HepG2 (cell line): Measurements from ENCODE around the gene LYZL1. TPM values are rescaled to one million over a fixed set of nuclear protein-coding genes. Genes with fewer than 3 reads are reported as not detected.

Experiments
- ATAC-seq: fragments of 200-7000 bp; cut with Tn5 transposase; 3 replicates; pipeline ENCODE4 v1.9.1; 2020; ENCODE audit warnings: mild to moderate bottlenecking, moderate library complexity
- BruUV-seq: library from RNA; stranded (reverse); fragments of 400-500 nt; replicated peaks from 2 replicates; lab custom pipeline; 2021; lab: Mats Ljungman, UMichigan
- CTCF ChIA-PET: fragments of 300-600 bp; formaldehyde crosslinking; extraction: SDS; loops from one replicate; lab custom pipeline; 2021; ENCODE audit warnings: low total read pairs, inconsistent platforms, low intra/inter-chr PET ratio; lab: Yijun Ruan, JAX
- POLR2A ChIA-PET: fragments of 350-600 bp; sonication (Branson Sonifier 250); formaldehyde crosslinking; loops from one replicate; lab custom pipeline; 2020; ENCODE audit warnings: antibody characterized with exemption, inconsistent platforms; lab: Yijun Ruan, JAX
- DNase-seq: peaks from one replicate; pipeline ENCODE4 v3.0.0-alpha.2; 2015; ENCODE audit warnings: low spot score
- FAIRE-seq: peaks from 3 replicates; lab custom pipeline; 2011; peaks lifted over from hg19 to GRCh38; lab: Jason Lieb, UNC
- H2AFZ ChIP-seq: one replicate; pipeline ENCODE4 v1.6.1; 2011; ENCODE audit warnings: low read length, inconsistent platforms
- H3K27ac ChIP-seq: fragments of 300-600 bp; 3 replicates; pipeline ENCODE4 v1.8.0; 2011; ENCODE audit warnings: mixed run types, mild to moderate bottlenecking, mixed read lengths, low read length, inconsistent platforms; ENCODE audit not compliant: insufficient read depth; ENCODE audit errors: extremely low read length
- H3K27me3 ChIP-seq, 2 experiments: fragments of 200-600 bp in 1 of 2; 2 replicates in 1 of 2; 3 replicates in 1 of 2; pipeline versions ENCODE4 v1.6.0 to v1.8.0; 2011; ENCODE audit warnings: low read length in 2 of 2, mild to moderate bottlenecking in 2 of 2, moderate library complexity in 2 of 2, inconsistent platforms in 1 of 2; ENCODE audit not compliant: insufficient read depth in 2 of 2, control insufficient read depth in 1 of 2
- H3K36me3 ChIP-seq, 2 experiments: fragments of 200-600 bp in 1 of 2; replicated peaks in 1 of 2; 2 replicates in 1 of 2; 3 replicates in 1 of 2; pipeline versions ENCODE4 v1.5.1 to v1.8.0; 2011; ENCODE audit warnings: low read length in 2 of 2, inconsistent platforms in 1 of 2; ENCODE audit not compliant: insufficient read depth in 2 of 2, control insufficient read depth in 1 of 2
- H3K4me1 ChIP-seq: 2 replicates; pipeline ENCODE4 v1.5.1; 2012; ENCODE audit warnings: low read length, inconsistent platforms; ENCODE audit not compliant: insufficient read depth
- H3K4me2 ChIP-seq: 2 replicates; pipeline ENCODE4 v1.6.0; 2011; ENCODE audit warnings: low read depth, low read length, inconsistent platforms
- H3K4me3 ChIP-seq, 3 experiments: fragments of 200-600 bp in 1 of 3; sonication (generic), shearing (Covaris generic) in 1 of 3; replicated peaks in 1 of 3; 2 replicates each; pipeline ENCODE4 v1.5.1; 2011 to 2016; ENCODE audit warnings: low read length in 3 of 3, inconsistent platforms in 2 of 3, low read depth in 2 of 3, mild to moderate bottlenecking in 2 of 3, control low read depth in 1 of 3, mixed read lengths in 1 of 3; ENCODE audit not compliant: insufficient read depth in 1 of 3
- H3K79me2 ChIP-seq: one replicate; pipeline ENCODE4 v1.6.1; 2011; ENCODE audit warnings: low read length, inconsistent platforms; ENCODE audit not compliant: insufficient read depth
- H3K9ac ChIP-seq: 2 replicates; pipeline ENCODE4 v1.6.0; 2011; ENCODE audit warnings: mild to moderate bottlenecking, low read depth, low read length, inconsistent platforms; ENCODE audit not compliant: insufficient read depth
- H3K9me3 ChIP-seq: 2 replicates; pipeline ENCODE4 v1.5.1; 2012; ENCODE audit warnings: mild to moderate bottlenecking, low read length
- H4K20me1 ChIP-seq: 2 replicates; pipeline ENCODE4 v1.6.0; 2011; ENCODE audit warnings: inconsistent platforms, mild to moderate bottlenecking, low read length, moderate library complexity; ENCODE audit not compliant: insufficient read depth
- BCL3 ChIP-seq: sonication (generic); formaldehyde crosslinking; IDR thresholded peaks from 2 replicates; pipeline ENCODE4 v1.5.1; 2020; ENCODE audit warnings: mild to moderate bottlenecking, missing genetic modification reagents, moderate library complexity
- DMTF1 ChIP-seq: sonication (generic); formaldehyde crosslinking; IDR thresholded peaks from 2 replicates; pipeline ENCODE4 v1.4.0; 2020; ENCODE audit warnings: mild to moderate bottlenecking, missing genetic modification reagents
- FOSL2 ChIP-seq: sonication (generic); formaldehyde crosslinking; IDR thresholded peaks from 2 replicates; pipeline ENCODE4 v1.4.0; 2020; ENCODE audit warnings: missing genetic modification reagents
- FOXK1 ChIP-seq: sonication (generic); formaldehyde crosslinking; IDR thresholded peaks from 2 replicates; pipeline ENCODE4 v1.4.0; 2020; ENCODE audit warnings: low read depth, missing genetic modification reagents, borderline replicate concordance
- HMG20B ChIP-seq: conservative IDR thresholded peaks from 2 replicates; pipeline ENCODE4 v1.6.1; 2016; ENCODE audit warnings: missing genetic modification reagents, missing compliant biosample characterization
- LCORL ChIP-seq, 2 experiments: fragments of 450-650 bp in 1 of 2; sonication (generic) in 1 of 2; formaldehyde crosslinking in 1 of 2; IDR thresholded peaks; 2 replicates each; pipeline versions ENCODE4 v1.5.0 to v1.6.1; 2017 to 2020; ENCODE audit warnings: antibody characterized with exemption in 1 of 2, missing genetic modification reagents in 1 of 2
- RBM22 ChIP-seq: fragments of 200-400 bp; formaldehyde crosslinking; optimal IDR thresholded peaks from 2 replicates; pipeline ENCODE3; 2017; ENCODE audit warnings: mild to moderate bottlenecking, low read length, moderate library complexity
- THYN1 ChIP-seq: sonication (generic); formaldehyde crosslinking; IDR thresholded peaks from 2 replicates; pipeline ENCODE4 v1.8.1; 2023; ENCODE audit warnings: low read depth, mild to moderate bottlenecking, moderate library complexity, missing genetic modification reagents, borderline replicate concordance
- ZBTB42 ChIP-seq: sonication (generic); formaldehyde crosslinking; IDR thresholded peaks from 2 replicates; pipeline ENCODE4 v1.5.0; 2020; ENCODE audit warnings: mild to moderate bottlenecking, missing genetic modification reagents
- ZFX ChIP-seq: sonication (generic); formaldehyde crosslinking; IDR thresholded peaks from 2 replicates; pipeline ENCODE4 v1.4.0; 2020; ENCODE audit warnings: mild to moderate bottlenecking, low read depth, missing genetic modification reagents, moderate library complexity
- ZNF768 ChIP-seq: sonication (generic); formaldehyde crosslinking; IDR thresholded peaks from 2 replicates; pipeline ENCODE4 v1.4.0; 2020; ENCODE audit warnings: missing genetic modification reagents
- WGBS: methylation state at CpG from one replicate; pipeline ENCODE4 v1.1.6; 2017; ENCODE audit warnings: low lambda C conversion rate; 5-methylcytosine and 5-hydroxymethylcytosine counted together
- in situ Hi-C: cut with HindIII; loops from 2 replicates; pipeline ENCODE4 v1.10.0; 2017; ENCODE audit warnings: low pct_unique_long_range_greater_than_20kb; ENCODE audit not compliant: extremely low pct_ligation_motif_present
- intact Hi-C: fragments of 100-400 bp; cut with micrococcal nuclease; formaldehyde crosslinking; loops from one replicate; pipeline ENCODE4 v1.10.0; 2022; ENCODE audit not compliant: unreplicated experiment
- polyA plus RNA-seq, 8 experiments: library from polyadenylated mRNA; depleted of rRNA in 3 of 8; stranded (reverse) in 7 of 8; unstranded in 1 of 8; fragments of >200 nt; fragmentation: Illumina TruSeq in 4 of 8; extraction: Trizol in 4 of 8; gene quantifications; 2 replicates each; pipeline versions ENCODE4 v1.2.1 to v1.2.3, GENCODE V29; 2011 to 2016; ENCODE audit warnings: low read depth in 4 of 8, missing spikeins in 1 of 8, mixed read lengths in 1 of 8; ENCODE audit not compliant: insufficient read depth in 1 of 8
- total RNA-seq, 5 experiments: library from RNA; depleted of rRNA; stranded (reverse); fragments of >200 nt; fragmentation: Illumina TruSeq; extraction: Trizol; gene quantifications; 2 replicates each; pipeline ENCODE4 v1.2.3, GENCODE V29; 2016; ENCODE audit warnings: low read depth in 1 of 5
- TF ChIP-seq, protein P1 (sequence below): sonication (generic); formaldehyde crosslinking; IDR thresholded peaks from 2 replicates; pipeline ENCODE4 v1.5.0; 2020; ENCODE audit warnings: missing genetic modification reagents
- TF ChIP-seq, protein P2 (sequence below): IDR thresholded peaks from 2 replicates; pipeline ENCODE4 v1.6.1; 2016; ENCODE audit warnings: low read depth, borderline replicate concordance

LYZL1 gene
- total and polyA plus RNA-seq, 2 of the 13 experiments (the other 11 are each of a cell fraction or from before 2014, with no cell fraction given), result not detected

- DNase-seq (no peak), FAIRE-seq (no peak), ATAC-seq (no peak)
- Histone ChIP-seq H3K9ac (no peak overlapping the region), H3K36me3 (no peaks in the 10 kb centered on the region), H3K4me2 (no peak overlapping the region), H3K4me1 (peaks cover 10% of the 10 kb centered on the region; the same call in 1 of the 2 replicates), H3K27ac (no peak overlapping the region), H3K79me2 (no peaks in the 10 kb centered on the region), H3K4me3 (no peak overlapping the region), H3K27me3 (no peaks in the 10 kb centered on the region), H3K9me3 (peaks cover 19% of the 10 kb centered on the region), H4K20me1 (no peaks in the 10 kb centered on the region), H2AFZ (no peak overlapping the region)
- CTCF ChIA-PET, result no interaction called here
- 70% methylated on average over 1 of the region's 1 CpG for WGBS
- POLR2A ChIA-PET, result no interaction called here
- no TSS peak for BruUV-seq
- in situ Hi-C loops, result loop anchor here (10.0 kb wide), 1 partner anchor 667 kb away; no protein-coding TSS in a partner anchor
- no peak for TF ChIP-seq ZBTB42 (CRISPR knock-in tag)
- no peak for TF ChIP-seq ZFX (CRISPR knock-in tag)
- TF ChIP-seq LCORL (IDR thresholded peaks at IDR 0.05), result no peak
- no peak for TF ChIP-seq LCORL (CRISPR knock-in tag; IDR thresholded peaks at IDR 0.05)
- TF ChIP-seq FOXK1, result no peak
- TF ChIP-seq, protein P1, sequence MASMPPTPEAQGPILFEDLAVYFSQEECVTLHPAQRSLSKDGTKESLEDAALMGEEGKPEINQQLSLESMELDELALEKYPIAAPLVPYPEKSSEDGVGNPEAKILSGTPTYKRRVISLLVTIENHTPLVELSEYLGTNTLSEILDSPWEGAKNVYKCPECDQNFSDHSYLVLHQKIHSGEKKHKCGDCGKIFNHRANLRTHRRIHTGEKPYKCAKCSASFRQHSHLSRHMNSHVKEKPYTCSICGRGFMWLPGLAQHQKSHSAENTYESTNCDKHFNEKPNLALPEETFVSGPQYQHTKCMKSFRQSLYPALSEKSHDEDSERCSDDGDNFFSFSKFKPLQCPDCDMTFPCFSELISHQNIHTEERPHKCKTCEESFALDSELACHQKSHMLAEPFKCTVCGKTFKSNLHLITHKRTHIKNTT (CRISPR knock-in tag), result no peak
- TF ChIP-seq RBM22, result no peak
- TF ChIP-seq FOSL2, result no peak
- TF ChIP-seq, protein P2, sequence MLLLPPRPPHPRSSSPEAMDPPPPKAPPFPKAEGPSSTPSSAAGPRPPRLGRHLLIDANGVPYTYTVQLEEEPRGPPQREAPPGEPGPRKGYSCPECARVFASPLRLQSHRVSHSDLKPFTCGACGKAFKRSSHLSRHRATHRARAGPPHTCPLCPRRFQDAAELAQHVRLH (CRISPR knock-in tag), result no peak
- no peak for TF ChIP-seq ZNF768 (CRISPR knock-in tag)
- TF ChIP-seq THYN1, result no peak
- no peak for TF ChIP-seq BCL3
- TF ChIP-seq HMG20B (CRISPR knock-in tag), result no peak
- TF ChIP-seq DMTF1, result no peak
- intact Hi-C loops, result no loop called here
Observed at GRCh38 chr10:29301359-29301910, 12.6 kb downstream of the LYZL1 start.
